HFF-Myc (cell line): Measurements from ENCODE around the gene RPL38.

Experiments
- DNase-seq: peaks from one replicate; pipeline ENCODE4 v3.0.0-alpha.2; 2011; ENCODE audit warnings: low read depth; ENCODE audit errors: extremely low read depth
- H3K4me3 ChIP-seq: replicated peaks from 2 replicates; pipeline ENCODE4 v1.5.1; 2011; ENCODE audit warnings: low read depth, mild to moderate bottlenecking, control low read depth, low read length
- CTCF ChIP-seq: IDR thresholded peaks from 2 replicates; pipeline ENCODE4 v1.5.1; 2012; ENCODE audit warnings: mild to moderate bottlenecking, low read depth, low read length, control low read depth; ENCODE audit errors: missing control alignments

The RPL38 gene

GRCh38 chr17:74224959-74225725 is 21.7 kb downstream of the RPL38 start:
- TF ChIP-seq CTCF, result no peak
- H3K4me3 ChIP-seq, result no peak overlapping the region
- DNase-seq, result no peak

- no peak for TF ChIP-seq CTCF
- no peak for DNase-seq
- H3K4me3 ChIP-seq, result no peak overlapping the region
These were observed 22.8 kb downstream of the RPL38 start for GRCh38 chr17:74226252-74226651.

GRCh38 chr17:74227271-74228080 is 24.0 kb downstream of the RPL38 start:
- TF ChIP-seq CTCF, result no peak
- no peak overlapping the region for H3K4me3 ChIP-seq
- no peak for DNase-seq

GRCh38 chr17:74228306-74228978 is 25.0 kb downstream of the RPL38 start:
- H3K4me3 ChIP-seq, result no peak overlapping the region
- TF ChIP-seq CTCF, result no peak
- DNase-seq, result no peak

GRCh38 chr17:74230896-74231295 is 27.4 kb downstream of the RPL38 start:
- no peak for TF ChIP-seq CTCF
- DNase-seq, result no peak
- no peak overlapping the region for H3K4me3 ChIP-seq

GRCh38 chr17:74231928-74232907 is 28.7 kb downstream of the RPL38 start:
- no peak for DNase-seq
- no peak overlapping the region for H3K4me3 ChIP-seq
- TF ChIP-seq CTCF, result no peak
